Epithelial cell of proximal tubule (primary cell): ENCODE measurements around the gene YEATS2. TPM values are rescaled to one million over a fixed set of nuclear protein-coding genes. Genes with fewer than 3 reads are reported as not detected.

Source experiments
- DNase-seq: peaks from one replicate; pipeline ENCODE4 v3.0.0-alpha.2; 2011; ENCODE audit warnings: low read depth
- H3K4me3 ChIP-seq: 2 replicates; pipeline ENCODE4 v1.5.1; 2011; ENCODE audit warnings: low read depth, mild to moderate bottlenecking, low read length
- CTCF ChIP-seq: conservative IDR thresholded peaks from 2 replicates; pipeline ENCODE4 v1.5.1; 2012; ENCODE audit warnings: low read depth, mild to moderate bottlenecking, low read length
- total RNA-seq: library from RNA; depleted of rRNA; stranded (reverse); fragments of >200 nt; gene quantifications from 2 replicates; pipeline ENCODE4 v1.2.3, GENCODE V29; 2015

The YEATS2 gene
- total RNA-seq, 1 donor from 2014 or later = 33.7 TPM

- H3K4me3 ChIP-seq = no peak overlapping the region
- no peak for DNase-seq
- no peak for TF ChIP-seq CTCF
Measured at GRCh38 chr3:183714622-183715021, 17.0 kb downstream of the YEATS2 start.

- H3K4me3 ChIP-seq = no peak overlapping the region
- TF ChIP-seq CTCF = no peak
- DNase-seq = no peak
Measured at GRCh38 chr3:183718012-183718411, 20.4 kb downstream of the YEATS2 start.

GRCh38 chr3:183725387-183725786 lies 27.8 kb downstream of the YEATS2 start:
- TF ChIP-seq CTCF = no peak
- DNase-seq = no peak
- no peak overlapping the region for H3K4me3 ChIP-seq

GRCh38 chr3:183728204-183728603 lies 30.6 kb downstream of the YEATS2 start:
- no peak for TF ChIP-seq CTCF
- no peak for DNase-seq
- no peak overlapping the region for H3K4me3 ChIP-seq

GRCh38 chr3:183730361-183730760 lies 32.8 kb downstream of the YEATS2 start:
- DNase-seq = no peak
- TF ChIP-seq CTCF = no peak
- H3K4me3 ChIP-seq = no peak overlapping the region

GRCh38 chr3:183731611-183732010 lies 34.0 kb downstream of the YEATS2 start:
- TF ChIP-seq CTCF = no peak
- no peak for DNase-seq
- no peak overlapping the region for H3K4me3 ChIP-seq

- no peak overlapping the region for H3K4me3 ChIP-seq
- no peak for DNase-seq
- TF ChIP-seq CTCF = no peak
Measured at GRCh38 chr3:183733553-183733952, 36.0 kb downstream of the YEATS2 start.
